ENCODE measurements around the gene TIMP1.
"Not testable (repeated sequence)": the region's sequence is repeated elsewhere in the genome, so short reads cannot be mapped to it uniquely, and the experiment has no call there.

The TIMP1 gene

GRCh38 chrX:47574076-47574546 is 8.1 kb upstream of the TIMP1 start:
- no peak for DNase-seq

GRCh38 chrX:47574547-47575301 is 7.5 kb upstream of the TIMP1 start:
- no peak for DNase-seq

DNA sequence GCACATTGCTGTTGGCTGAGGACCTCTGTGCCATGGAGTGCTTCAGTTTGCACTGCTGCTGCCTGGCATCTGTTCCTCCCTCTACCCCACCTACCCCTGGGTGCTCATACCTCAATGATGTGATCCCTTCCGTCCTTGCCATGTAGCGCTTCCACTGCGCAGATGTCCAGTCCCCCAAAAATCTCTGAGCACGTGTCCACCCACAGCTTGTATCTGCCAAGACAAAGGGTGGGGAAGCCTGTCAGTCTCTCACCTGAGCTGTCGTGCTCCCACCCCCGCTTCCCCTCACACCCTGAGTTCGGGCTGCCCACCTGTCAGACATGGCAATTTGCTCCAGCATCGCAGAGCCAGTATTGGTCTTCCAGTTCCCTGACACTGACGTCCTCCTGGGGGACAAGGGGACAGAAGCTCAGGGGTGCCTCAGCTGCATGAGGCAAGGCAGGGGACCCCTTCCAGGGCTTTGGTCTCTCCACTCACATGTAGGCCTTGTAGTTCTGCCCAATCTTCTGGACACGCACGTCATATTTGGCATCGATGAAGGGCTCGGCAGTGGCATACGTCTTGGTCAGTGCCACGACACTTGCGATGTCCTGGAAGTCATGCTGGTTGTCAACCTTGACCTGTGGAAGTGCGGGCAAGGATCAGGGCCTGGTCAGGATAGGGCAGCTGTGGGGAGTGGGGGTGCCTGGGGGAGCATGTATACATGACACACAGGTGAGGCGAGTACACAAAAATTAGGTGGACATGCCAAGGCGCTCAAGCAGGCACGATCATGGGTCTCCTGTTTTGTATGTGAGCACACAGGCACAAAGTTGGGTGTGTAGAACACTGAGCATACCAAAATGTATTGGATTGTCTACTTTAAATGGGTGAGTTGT is 6.0 kb upstream of the TIMP1 start:
- no peak for DNase-seq

DNA sequence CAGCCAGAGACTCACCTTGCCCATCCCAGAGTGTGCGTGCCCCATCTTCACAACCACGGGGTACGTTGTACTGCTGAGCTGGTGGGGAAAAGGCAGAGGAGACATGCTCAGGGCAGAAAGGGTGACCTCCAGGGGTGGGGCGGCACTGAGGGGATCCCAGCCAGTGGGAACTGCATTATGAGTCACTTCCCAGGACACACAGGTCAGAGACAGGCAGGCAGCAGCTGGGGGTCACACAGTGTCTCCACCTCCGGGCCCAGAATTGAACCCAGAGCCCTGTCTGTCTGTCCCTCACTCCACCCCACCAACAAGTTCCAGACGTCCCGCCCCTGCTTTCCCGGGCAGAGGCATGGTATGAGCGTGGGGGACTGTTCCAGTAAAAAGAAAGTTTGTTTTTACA is 4.8 kb upstream of the TIMP1 start:
- DNase-seq: no peak

DNA sequence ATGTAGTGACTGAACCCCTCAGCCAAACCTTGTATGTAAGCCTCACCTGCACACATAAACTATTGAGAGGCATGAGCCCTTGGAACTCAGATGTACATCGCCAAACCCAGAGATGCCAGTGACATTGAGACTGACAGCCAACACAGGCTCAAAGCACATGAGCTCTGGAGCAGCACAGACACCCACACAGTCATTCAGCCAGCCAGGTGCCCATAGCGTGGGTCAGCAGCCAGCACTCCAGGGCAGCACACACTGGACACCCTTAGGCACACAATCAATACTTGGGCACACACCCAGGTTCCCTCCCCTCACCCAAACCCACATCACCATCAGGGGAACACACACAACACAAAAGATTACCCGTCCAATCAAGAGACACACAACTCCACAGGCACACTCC is 4.3 kb upstream of the TIMP1 start:
- no peak for DNase-seq

DNA sequence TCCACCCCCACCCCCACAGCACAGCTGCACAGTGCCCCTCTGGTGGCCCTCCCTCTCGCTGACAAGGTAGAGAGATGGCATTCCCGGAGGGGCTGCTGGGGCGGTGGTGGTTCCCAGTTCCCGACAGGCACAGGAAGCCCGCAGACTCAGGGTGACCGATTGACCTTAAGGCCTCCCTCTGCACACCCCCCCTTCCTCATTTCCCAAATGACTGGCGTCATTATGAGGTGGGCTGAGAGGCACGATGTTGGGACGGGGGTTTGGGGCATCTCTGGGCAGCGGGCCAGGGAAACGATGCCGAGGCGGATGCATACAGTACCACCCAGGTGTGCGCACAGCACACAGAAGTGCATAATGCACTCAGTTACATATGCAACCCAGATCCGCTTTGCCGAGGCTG is 3.5 kb upstream of the TIMP1 start:
- DNase-seq: no peak

DNA sequence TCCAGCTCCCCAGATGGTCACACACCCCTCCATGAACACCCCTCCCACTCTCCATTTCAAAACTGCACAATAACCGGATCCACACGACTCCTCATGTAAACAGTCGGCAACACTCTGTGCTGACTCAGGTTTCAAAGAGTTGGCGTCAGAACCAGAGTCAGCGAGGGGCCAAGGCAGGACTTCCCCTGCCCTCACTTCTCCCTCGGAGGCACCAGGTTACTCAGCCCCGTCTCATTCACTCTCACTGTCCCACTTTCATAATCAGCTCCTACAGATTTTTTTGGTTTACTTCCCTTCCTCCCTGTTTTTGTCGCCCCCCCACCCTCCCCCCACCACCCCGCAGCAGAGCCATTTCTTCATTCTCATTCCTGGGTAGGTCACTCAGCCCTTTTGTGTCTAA is 2.7 kb upstream of the TIMP1 start:
- DNase-seq: no peak

GRCh38 chrX:47583240-47583861 is 1.1 kb downstream of the TIMP1 start:
- DNase-seq: no peak

- DNase-seq: no peak
Observed at GRCh38 chrX:47584714-47585113, 2.5 kb downstream of the TIMP1 start.

- DNase-seq: no peak
Observed at GRCh38 chrX:47585273-47585672, 3.0 kb downstream of the TIMP1 start.

DNA sequence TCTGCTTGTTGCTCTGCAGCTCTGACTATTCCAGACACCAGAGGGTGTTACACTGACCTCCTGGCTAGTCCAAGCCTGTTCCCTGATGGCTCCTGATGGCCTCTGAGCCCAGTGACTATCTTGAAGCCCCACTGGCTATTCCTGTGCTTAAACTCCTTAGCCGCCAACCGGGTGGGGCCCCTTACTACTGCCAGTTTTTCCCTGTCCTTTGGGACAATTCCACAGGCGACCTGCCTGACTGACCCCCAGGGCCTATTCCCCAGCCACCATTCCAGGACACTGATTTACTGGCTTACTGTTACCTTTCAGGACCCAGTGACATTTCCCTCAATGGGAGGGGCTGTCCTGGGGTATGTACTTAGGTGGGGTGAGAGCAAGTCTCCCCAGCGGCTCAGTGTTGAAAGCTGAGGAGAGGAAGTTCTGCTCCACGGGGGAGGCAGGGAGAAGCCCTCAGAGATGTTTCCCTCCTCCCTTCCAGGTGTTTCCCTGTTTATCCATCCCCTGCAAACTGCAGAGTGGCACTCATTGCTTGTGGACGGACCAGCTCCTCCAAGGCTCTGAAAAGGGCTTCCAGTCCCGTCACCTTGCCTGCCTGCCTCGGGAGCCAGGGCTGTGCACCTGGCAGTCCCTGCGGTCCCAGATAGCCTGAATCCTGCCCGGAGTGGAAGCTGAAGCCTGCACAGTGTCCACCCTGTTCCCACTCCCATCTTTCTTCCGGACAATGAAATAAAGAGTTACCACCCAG is 4.0 kb downstream of the TIMP1 start:
- no peak for DNase-seq

- no peak for DNase-seq
Observed at GRCh38 chrX:47587091-47587891, 5.1 kb downstream of the TIMP1 start.

DNA sequence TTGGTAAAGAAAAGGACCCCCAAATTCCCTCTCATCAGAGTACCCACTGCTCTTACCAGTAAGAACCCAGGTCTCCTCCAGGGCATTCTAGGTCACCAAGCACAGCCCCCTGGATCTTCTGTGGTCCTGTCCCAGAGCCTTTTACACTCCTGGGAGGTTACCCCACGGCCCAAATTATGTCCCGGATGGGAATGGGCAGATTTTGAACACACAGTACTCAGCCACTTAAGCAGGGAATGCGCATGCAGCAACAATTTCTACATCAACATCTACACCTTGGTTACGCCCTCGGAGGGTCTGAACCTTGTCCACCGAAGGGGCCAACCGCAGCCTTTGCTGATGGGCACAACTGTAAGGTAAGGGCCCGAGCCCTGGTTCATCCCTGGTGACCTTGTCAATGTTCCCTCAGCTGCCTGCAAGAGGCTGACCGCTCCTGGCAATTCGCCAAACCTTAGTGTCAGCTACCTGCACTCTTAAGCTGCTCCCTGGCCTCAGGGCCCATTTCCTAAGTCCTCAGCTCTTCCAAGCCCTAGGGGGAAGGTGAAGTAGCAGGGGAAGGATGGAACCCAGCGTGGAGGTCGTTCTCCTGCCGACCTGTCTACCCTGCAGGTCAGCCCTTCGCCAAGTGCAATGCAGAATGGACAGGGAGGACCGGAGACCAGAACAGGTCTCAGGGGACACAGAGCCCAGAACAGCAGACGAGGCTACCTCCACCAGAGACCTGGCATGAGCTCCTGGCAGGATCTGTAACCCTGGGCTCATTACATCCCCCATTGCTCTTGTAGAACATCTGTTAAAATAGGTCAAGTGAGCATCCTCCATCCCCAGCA is 5.9 kb downstream of the TIMP1 start:
- DNase-seq: no peak

DNA sequence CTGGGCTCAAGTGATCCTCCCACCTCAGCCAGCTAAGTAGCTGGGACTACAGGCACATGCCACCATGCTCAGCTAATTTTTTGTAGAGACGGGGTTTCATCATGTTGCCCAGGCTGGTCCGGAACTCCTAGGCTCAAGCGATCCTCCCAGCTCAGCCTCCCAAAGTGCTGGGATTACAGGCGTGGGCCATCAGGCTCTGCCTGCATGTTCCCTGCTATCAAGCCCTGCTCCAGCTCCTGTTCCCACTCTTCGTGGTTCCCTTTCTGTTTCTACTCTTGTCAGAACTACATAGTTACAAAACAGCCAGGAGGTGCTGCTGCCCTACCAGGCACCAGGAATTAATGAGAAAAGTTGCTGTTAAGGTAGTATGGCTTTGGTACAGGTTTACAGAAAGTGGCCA is 8.7 kb downstream of the TIMP1 start:
- DNase-seq: no peak

- no peak for DNase-seq
Observed at GRCh38 chrX:47593522-47593921, 11.3 kb downstream of the TIMP1 start.

DNA sequence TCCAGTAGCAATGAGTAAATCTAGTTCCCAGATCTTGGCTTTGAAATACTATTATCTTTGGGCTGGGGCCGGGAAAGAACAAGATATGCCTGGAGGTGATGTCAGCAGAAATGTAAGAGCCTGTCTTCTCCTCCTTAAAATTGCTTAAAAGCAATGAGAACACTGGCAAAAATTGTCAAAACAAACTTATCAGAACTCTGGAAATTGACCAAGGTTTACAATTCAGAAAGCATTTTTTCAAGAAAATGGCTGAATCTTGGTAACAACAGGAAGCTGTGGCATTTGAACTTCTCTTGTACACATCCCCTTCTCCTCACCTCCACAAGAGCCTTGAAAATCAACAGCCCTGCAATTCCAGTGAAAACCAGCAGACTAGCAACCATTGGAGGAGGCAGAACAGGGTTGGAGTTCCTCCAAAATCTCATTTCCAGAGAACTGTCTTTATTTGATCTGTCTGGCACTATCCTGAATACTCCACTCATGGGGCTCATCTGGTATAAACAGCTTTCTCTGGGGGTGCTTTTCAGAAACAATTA is 13.5 kb downstream of the TIMP1 start:
- no peak for DNase-seq

- DNase-seq: no peak
Observed at GRCh38 chrX:47596256-47596655, 14.0 kb downstream of the TIMP1 start.

DNA sequence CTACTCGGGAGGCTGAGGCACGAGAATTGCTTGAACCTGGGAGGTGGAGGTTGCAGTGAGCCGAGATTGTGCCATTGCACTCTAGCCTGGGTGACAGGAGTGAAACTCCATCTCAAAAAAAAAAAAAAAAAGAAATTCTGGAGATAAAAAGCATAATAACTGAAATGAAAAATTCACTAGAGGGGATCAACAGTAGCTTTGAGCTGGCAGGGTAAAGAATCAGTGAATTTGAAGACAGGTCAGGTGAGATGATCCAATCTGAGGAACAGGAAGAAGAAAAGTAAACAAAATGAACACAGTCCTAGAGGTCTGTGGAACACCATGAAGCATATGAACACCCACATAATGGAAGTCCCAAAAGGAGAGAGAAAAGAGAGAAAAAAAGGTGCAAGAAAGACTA is 15.0 kb downstream of the TIMP1 start:
- DNase-seq: no peak

GRCh38 chrX:47603125-47603524 is 20.9 kb downstream of the TIMP1 start:
- DNase-seq: not testable (repeated sequence)

DNA sequence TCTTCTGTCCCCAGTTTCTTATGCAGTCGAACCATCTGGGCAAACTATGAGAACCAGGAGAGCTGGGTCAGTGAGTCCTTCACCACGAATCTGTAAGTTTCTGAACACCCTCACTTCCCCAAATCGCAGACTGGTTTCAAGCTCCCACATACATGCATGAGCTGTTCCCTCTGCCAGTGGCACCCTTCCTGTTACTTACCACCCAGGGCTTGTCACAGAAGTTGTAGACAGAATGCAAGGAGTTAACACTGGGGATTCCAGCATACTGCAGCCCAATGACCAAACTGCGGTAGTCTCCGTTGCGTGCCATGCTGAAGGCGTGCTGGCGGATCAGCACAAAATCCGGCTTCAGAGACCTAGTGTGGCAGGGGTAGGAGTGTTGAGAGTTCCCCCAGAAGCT is 22.8 kb downstream of the TIMP1 start:
- DNase-seq: no peak

DNA sequence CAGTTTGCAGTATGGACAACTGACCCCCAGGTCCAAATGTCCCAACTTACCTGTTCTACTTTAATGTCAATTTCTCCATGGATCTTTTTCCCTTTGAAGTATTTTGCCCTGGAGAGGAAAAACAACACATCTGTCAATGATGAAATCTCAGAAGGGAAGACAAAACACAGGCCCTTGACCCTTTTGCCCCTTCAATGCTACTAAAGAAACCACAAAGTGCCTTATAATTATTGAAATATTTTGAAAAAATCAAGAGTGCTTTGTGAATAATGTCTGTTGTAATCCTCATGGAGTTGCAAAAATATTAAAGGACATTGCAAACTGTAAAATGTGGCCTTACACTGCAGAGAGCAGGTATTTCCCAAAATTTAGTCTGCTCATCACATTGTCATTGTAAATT is 24.9 kb downstream of the TIMP1 start:
- no peak for DNase-seq
